ENCODE results near the gene OR4N5. TPM values are rescaled to one million over a fixed set of nuclear protein-coding genes. Genes with fewer than 3 reads are reported as not detected.

Gene OR4N5
- total and polyA plus RNA-seq, 9 donors = not detected

DNA sequence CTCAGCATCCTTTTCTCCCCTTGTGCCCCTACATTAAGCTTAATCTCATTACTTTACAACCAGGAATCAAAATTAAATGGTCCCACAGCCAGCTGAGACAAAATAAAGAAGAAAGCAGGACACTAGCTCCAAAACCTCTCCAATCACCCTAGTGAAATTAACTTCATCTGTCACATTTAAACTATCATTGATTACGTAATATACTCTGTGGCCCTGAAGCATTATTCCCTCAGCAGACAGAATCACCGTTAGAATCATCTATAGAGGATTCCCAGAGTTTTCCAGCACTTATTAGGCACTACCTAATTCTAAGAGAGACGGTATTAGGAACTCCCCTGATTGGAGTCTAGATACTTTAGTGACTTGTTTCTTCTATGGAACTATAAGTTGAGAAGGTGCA lies 28.2 kb upstream of the OR4N5 start, which contains the start of gene OR4K17:
TSS of gene OR4K17 (plus strand) at position 302 of the 400 bp plus-strand sequence. CDS start 6,761 bp downstream, outside the sequence.
- no peaks in the 10 kb centered on the region for H3K27me3 ChIP-seq
- H3K27ac ChIP-seq = no peak within 1 kb of the TSS
- H3K4me1 ChIP-seq (ENCODE audit: insufficient read depth) = no peaks in the 10 kb centered on the region
- H3K4me3 ChIP-seq = no peak within 1 kb of the TSS
- H3K9me3 ChIP-seq = no peaks in the 10 kb centered on the region
- H3K36me3 ChIP-seq = no peaks in the 10 kb centered on the region
- TF ChIP-seq POLR2A (IDR thresholded peaks at IDR 0.05) (no peak), EP300 (IDR thresholded peaks at IDR 0.05) (no peak)
- WGBS, 3 donors = 46 to 50% (median 48%) methylated on average over 3 of the region's 3 CpGs
- no peak for DNase-seq
- intact Hi-C loops (cut with DNase I) = no loop called here

DNA sequence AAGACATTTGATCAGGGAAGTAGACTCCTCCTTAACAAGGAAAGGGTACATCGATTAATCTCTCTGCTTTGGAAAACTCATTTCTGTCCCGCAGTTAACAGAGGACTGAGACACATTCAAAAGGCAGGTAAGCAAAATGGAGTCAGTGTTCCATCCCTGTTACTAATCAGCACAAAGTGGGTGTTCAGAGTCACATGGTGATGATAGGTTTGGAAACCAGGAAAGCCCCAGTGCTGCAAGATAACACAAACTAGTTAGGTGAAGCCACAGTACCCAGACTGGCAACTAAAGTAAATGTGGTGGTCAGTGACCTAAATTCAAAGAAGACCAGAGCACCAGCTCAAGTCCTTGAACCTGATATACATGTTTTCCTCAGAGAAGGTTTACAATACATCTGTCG lies 26.3 kb upstream of the OR4N5 start:
- WGBS, 3 donors = 72 to 86% (median 82%) methylated on average over 3 of the region's 3 CpGs
- no peaks in the 10 kb centered on the region for H3K36me3 ChIP-seq

GRCh38 chr14:20116748-20117147 lies 21.9 kb upstream of the OR4N5 start:
- intact Hi-C loops (cut with DNase I) = no loop called here
- Histone ChIP-seq H3K27ac (no peak overlapping the region), H3K36me3 (no peaks in the 10 kb centered on the region), H3K4me3 (no peak overlapping the region), H3K9me3 (no peaks in the 10 kb centered on the region), H3K27me3 (no peaks in the 10 kb centered on the region), H3K4me1 (ENCODE audit: insufficient read depth) (no peaks in the 10 kb centered on the region)
- no peak for DNase-seq
- 38 to 59% (median 47%) methylated on average over 1 of the region's 1 CpG for WGBS, 3 donors
- no peak for TF ChIP-seq POLR2A (IDR thresholded peaks at IDR 0.05)
- TF ChIP-seq EP300 (IDR thresholded peaks at IDR 0.05) = no peak
- TF ChIP-seq, protein P1, sequence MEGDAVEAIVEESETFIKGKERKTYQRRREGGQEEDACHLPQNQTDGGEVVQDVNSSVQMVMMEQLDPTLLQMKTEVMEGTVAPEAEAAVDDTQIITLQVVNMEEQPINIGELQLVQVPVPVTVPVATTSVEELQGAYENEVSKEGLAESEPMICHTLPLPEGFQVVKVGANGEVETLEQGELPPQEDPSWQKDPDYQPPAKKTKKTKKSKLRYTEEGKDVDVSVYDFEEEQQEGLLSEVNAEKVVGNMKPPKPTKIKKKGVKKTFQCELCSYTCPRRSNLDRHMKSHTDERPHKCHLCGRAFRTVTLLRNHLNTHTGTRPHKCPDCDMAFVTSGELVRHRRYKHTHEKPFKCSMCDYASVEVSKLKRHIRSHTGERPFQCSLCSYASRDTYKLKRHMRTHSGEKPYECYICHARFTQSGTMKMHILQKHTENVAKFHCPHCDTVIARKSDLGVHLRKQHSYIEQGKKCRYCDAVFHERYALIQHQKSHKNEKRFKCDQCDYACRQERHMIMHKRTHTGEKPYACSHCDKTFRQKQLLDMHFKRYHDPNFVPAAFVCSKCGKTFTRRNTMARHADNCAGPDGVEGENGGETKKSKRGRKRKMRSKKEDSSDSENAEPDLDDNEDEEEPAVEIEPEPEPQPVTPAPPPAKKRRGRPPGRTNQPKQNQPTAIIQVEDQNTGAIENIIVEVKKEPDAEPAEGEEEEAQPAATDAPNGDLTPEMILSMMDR (IDR thresholded peaks at IDR 0.05) = no peak

More for the DNA sequence above, 26.3 kb upstream of the OR4N5 start:
- no peaks in the 10 kb centered on the region for H3K9me3 ChIP-seq
- H3K4me3 ChIP-seq = no peak overlapping the region
- H3K27ac ChIP-seq = no peak overlapping the region
- TF ChIP-seq POLR2A (IDR thresholded peaks at IDR 0.05) (no peak), EP300 (IDR thresholded peaks at IDR 0.05) (no peak)
- TF ChIP-seq, protein P1 (IDR thresholded peaks at IDR 0.05) = no peak
- no peaks in the 10 kb centered on the region for H3K4me1 ChIP-seq (ENCODE audit: insufficient read depth)
- no peaks in the 10 kb centered on the region for H3K27me3 ChIP-seq
- DNase-seq = no peak
- intact Hi-C loops (cut with DNase I) = no loop called here

- intact Hi-C loops (cut with DNase I) = no loop called here
- WGBS, 3 donors = 71 to 83% (median 73%) methylated on average over 5 of the region's 5 CpGs
- H3K9me3 ChIP-seq = no peaks in the 10 kb centered on the region
Observed at GRCh38 chr14:20118795-20119194, 19.8 kb upstream of the OR4N5 start.

GRCh38 chr14:20143911-20144310 lies 5.3 kb downstream of the OR4N5 start:
- Histone ChIP-seq H3K27me3 (no peaks in the 10 kb centered on the region), H3K27ac (no peak overlapping the region), H3K4me1 (ENCODE audit: insufficient read depth) (no peaks in the 10 kb centered on the region), H3K36me3 (no peaks in the 10 kb centered on the region), H3K9me3 (no peaks in the 10 kb centered on the region), H3K4me3 (no peak overlapping the region)
- intact Hi-C loops (cut with DNase I) = no loop called here
- no peak for TF ChIP-seq EP300 (IDR thresholded peaks at IDR 0.05)
- TF ChIP-seq, protein P1 (IDR thresholded peaks at IDR 0.05) = no peak
- TF ChIP-seq POLR2A (IDR thresholded peaks at IDR 0.05) = no peak
- DNase-seq = no peak
- 23 to 46% (median 23%) methylated on average over 7 of the region's 7 CpGs for WGBS, 3 donors

More at GRCh38 chr14:20118795-20119194, 19.8 kb upstream of the OR4N5 start:
- no peak for DNase-seq
- H3K27me3 ChIP-seq = no peaks in the 10 kb centered on the region
- no peaks in the 10 kb centered on the region for H3K4me1 ChIP-seq (ENCODE audit: insufficient read depth)
- H3K36me3 ChIP-seq = no peaks in the 10 kb centered on the region
- TF ChIP-seq, protein P1 (IDR thresholded peaks at IDR 0.05) = no peak
- TF ChIP-seq EP300 (IDR thresholded peaks at IDR 0.05) = no peak
- TF ChIP-seq POLR2A (IDR thresholded peaks at IDR 0.05) = no peak
- H3K4me3 ChIP-seq = no peak overlapping the region
- H3K27ac ChIP-seq = no peak overlapping the region

Data from ovary (tissue), 9 donors.